MM.1S (cell line): ENCODE results near the gene SIRPA.

Source experiments
- DNase-seq: peaks from one replicate; pipeline ENCODE4 v3.0.0-alpha.2; 2015
- H2AFZ ChIP-seq: fragments of 300-600 bp; sonication (generic); 2 replicates; pipeline ENCODE4 v1.6.0; 2016; ENCODE audit warnings: antibody characterized with exemption, low read length
- H3F3A ChIP-seq: fragments of 300-600 bp; sonication (generic); 2 replicates; pipeline ENCODE4 v1.6.1; 2016; ENCODE audit warnings: mild to moderate bottlenecking, antibody characterized with exemption, low read length, moderate library complexity, mixed read lengths; ENCODE audit not compliant: insufficient read depth
- H3K27ac ChIP-seq: fragments of 300-600 bp; sonication (generic); 2 replicates; pipeline ENCODE4 v1.5.1; 2016; ENCODE audit warnings: mild to moderate bottlenecking, low read length
- H3K27me3 ChIP-seq: fragments of 300-600 bp; sonication (generic); replicated peaks from 2 replicates; pipeline ENCODE4 v1.6.0; 2016; ENCODE audit warnings: low read length; ENCODE audit not compliant: insufficient read depth
- H3K36me3 ChIP-seq: fragments of 300-600 bp; sonication (generic); replicated peaks from 2 replicates; pipeline ENCODE4 v1.6.1; 2016; ENCODE audit warnings: mild to moderate bottlenecking, low read length, mixed read lengths; ENCODE audit not compliant: insufficient read depth
- H3K4me1 ChIP-seq: fragments of 300-600 bp; sonication (generic); 2 replicates; pipeline ENCODE4 v1.6.1; 2016; ENCODE audit warnings: low read length, mixed read lengths
- H3K4me2 ChIP-seq: fragments of 300-600 bp; sonication (generic); 2 replicates; pipeline ENCODE4 v1.6.0; 2016; ENCODE audit warnings: low read depth, low read length
- H3K4me3 ChIP-seq: fragments of 300-600 bp; sonication (generic); 2 replicates; pipeline ENCODE4 v1.5.1; 2016; ENCODE audit warnings: low read length, mixed read lengths
- H3K79me2 ChIP-seq: fragments of 300-600 bp; sonication (generic); 2 replicates; pipeline ENCODE4 v1.6.1; 2016; ENCODE audit warnings: mixed run types, low read length, mixed read lengths
- H3K9ac ChIP-seq: fragments of 300-600 bp; sonication (generic); 2 replicates; pipeline ENCODE4 v1.6.1; 2016; ENCODE audit warnings: low read length, mixed read lengths
- H3K9me2 ChIP-seq: fragments of 300-600 bp; sonication (generic); replicated peaks from 2 replicates; pipeline ENCODE4 v1.6.1; 2016; ENCODE audit warnings: mild to moderate bottlenecking, low read length, mixed read lengths; ENCODE audit not compliant: insufficient read depth
- H3K9me3 ChIP-seq: fragments of 300-600 bp; sonication (generic); replicated peaks from 2 replicates; pipeline ENCODE4 v1.6.1; 2016; ENCODE audit warnings: mild to moderate bottlenecking, low read length, mixed read lengths; ENCODE audit not compliant: insufficient read depth
- H4K20me1 ChIP-seq: fragments of 300-600 bp; sonication (generic); 2 replicates; pipeline ENCODE4 v1.6.1; 2016; ENCODE audit warnings: mild to moderate bottlenecking, low read length, moderate library complexity, mixed read lengths; ENCODE audit not compliant: insufficient read depth
- EZH2 ChIP-seq: fragments of 300-600 bp; sonication (generic); optimal IDR thresholded peaks from 2 replicates; pipeline ENCODE3; 2017; ENCODE audit warnings: low read depth, mild to moderate bottlenecking, antibody characterized with exemption, low read length, mixed read lengths
- EZH2phosphoT487 ChIP-seq: fragments of 300-600 bp; sonication (generic); IDR thresholded peaks from 2 replicates; pipeline ENCODE4 v1.6.1; 2018; ENCODE audit warnings: antibody characterized with exemption, low read length
- TF ChIP-seq, protein P1 (sequence below): fragments of 300-600 bp; sonication (generic); IDR thresholded peaks from 2 replicates; pipeline ENCODE4 v1.5.1; 2016; ENCODE audit warnings: antibody characterized with exemption, low read length, mixed read lengths

The SIRPA gene

DNA sequence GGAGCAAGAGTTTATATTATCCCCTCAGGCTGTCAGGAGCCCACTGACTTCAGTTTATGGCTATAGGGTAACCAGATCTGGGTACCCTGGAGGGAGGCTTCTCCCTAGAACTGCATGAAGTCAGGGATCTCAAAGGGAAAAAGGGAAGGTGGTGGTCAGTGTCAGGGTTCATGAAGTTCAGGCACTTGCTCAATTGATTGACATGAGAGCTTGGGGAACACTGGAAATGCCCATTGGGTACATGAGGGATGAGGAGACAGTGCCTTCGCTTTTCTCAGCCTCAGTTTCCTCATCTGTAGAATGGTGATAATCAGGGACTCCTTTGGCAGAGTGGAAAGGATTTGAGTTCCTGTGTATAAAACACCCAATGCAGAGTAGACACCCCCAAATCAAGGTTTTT lies 22.6 kb downstream of the SIRPA start:
- H4K20me1 ChIP-seq = no peaks in the 10 kb centered on the region
- no peaks in the 10 kb centered on the region for H3F3A ChIP-seq
- no peak overlapping the region for H3K4me2 ChIP-seq
- TF ChIP-seq EZH2 (no peak), EZH2phosphoT487 (no peak)
- TF ChIP-seq, protein P1, sequence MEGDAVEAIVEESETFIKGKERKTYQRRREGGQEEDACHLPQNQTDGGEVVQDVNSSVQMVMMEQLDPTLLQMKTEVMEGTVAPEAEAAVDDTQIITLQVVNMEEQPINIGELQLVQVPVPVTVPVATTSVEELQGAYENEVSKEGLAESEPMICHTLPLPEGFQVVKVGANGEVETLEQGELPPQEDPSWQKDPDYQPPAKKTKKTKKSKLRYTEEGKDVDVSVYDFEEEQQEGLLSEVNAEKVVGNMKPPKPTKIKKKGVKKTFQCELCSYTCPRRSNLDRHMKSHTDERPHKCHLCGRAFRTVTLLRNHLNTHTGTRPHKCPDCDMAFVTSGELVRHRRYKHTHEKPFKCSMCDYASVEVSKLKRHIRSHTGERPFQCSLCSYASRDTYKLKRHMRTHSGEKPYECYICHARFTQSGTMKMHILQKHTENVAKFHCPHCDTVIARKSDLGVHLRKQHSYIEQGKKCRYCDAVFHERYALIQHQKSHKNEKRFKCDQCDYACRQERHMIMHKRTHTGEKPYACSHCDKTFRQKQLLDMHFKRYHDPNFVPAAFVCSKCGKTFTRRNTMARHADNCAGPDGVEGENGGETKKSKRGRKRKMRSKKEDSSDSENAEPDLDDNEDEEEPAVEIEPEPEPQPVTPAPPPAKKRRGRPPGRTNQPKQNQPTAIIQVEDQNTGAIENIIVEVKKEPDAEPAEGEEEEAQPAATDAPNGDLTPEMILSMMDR = no peak
- no peak overlapping the region for H2AFZ ChIP-seq
- no peak overlapping the region for H3K27ac ChIP-seq
- no peaks in the 10 kb centered on the region for H3K79me2 ChIP-seq
- no peaks in the 10 kb centered on the region for H3K27me3 ChIP-seq
- H3K4me1 ChIP-seq = no peaks in the 10 kb centered on the region
- no peak overlapping the region for H3K9ac ChIP-seq
- DNase-seq = no peak
- no peaks in the 10 kb centered on the region for H3K9me2 ChIP-seq
- H3K36me3 ChIP-seq = no peaks in the 10 kb centered on the region
- no peak overlapping the region for H3K4me3 ChIP-seq
- H3K9me3 ChIP-seq = no peaks in the 10 kb centered on the region

DNA sequence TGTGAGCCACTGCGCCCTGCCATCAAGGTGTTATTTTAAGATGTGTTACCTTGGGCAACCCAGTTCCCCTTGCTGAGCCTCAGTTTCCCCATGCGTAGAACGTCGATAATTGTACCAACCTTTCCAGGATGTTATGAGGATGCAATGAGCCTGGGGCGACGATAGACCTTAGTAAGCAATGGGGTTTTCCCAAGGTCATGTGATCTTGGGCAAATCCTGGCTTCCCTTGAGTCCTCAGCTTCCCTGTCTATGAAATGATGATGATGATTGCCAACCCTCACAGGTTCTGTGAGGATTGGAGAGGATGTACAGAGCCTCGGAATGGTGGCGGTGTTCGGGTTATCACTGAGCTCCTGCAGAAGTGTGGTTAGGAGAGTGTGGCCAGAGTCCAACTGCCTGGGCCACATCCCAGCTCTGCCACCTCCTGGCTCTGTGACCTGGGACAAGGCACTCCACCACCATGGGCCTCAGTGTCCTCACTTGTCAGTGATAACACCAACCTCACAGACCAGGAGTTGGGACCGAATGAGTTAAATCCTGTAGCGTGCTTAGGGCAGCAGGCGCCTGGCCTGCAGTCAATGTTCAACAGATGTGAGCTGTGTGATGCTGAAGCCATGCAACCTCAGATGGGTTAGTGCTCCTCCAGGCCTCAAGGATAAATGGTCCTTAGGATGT lies 23.4 kb downstream of the SIRPA start:
- TF ChIP-seq EZH2phosphoT487 (no peak), EZH2 (no peak)
- TF ChIP-seq, protein P1 = no peak
- H3K36me3 ChIP-seq = no peaks in the 10 kb centered on the region
- no peaks in the 10 kb centered on the region for H3K27me3 ChIP-seq
- H3K4me3 ChIP-seq = no peak overlapping the region
- no peaks in the 10 kb centered on the region for H3K9me3 ChIP-seq
- DNase-seq = no peak
- no peak overlapping the region for H3K27ac ChIP-seq
- H3K4me2 ChIP-seq = no peak overlapping the region
- H4K20me1 ChIP-seq = no peaks in the 10 kb centered on the region
- no peaks in the 10 kb centered on the region for H3K79me2 ChIP-seq
- no peak overlapping the region for H2AFZ ChIP-seq
- H3K9ac ChIP-seq = no peak overlapping the region
- no peaks in the 10 kb centered on the region for H3K4me1 ChIP-seq
- H3K9me2 ChIP-seq = no peaks in the 10 kb centered on the region
- no peaks in the 10 kb centered on the region for H3F3A ChIP-seq

DNA sequence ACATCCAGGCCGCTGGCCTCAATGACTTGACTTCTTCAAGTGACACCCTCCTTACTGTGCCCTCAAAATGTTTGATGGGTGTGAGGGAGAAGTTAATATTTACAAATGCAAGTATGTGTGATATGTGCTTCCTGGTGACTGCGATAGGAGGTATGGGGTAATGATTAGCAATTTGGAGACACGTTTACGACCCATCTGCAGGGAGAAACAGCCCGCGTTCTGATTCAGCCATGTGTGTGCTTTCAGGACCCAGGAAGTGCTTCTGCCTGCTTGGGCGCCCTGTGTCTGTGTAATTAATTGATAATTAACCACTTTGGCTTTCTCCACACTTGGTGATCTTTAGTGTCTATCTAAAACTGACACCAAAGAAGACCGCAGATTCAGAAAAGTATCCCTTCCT lies 25.0 kb downstream of the SIRPA start:
- H3K9ac ChIP-seq = no peak overlapping the region
- TF ChIP-seq EZH2 (no peak), EZH2phosphoT487 (no peak)
- TF ChIP-seq, protein P1 = no peak
- H3K9me2 ChIP-seq = no peaks in the 10 kb centered on the region
- no peaks in the 10 kb centered on the region for H3F3A ChIP-seq
- H3K79me2 ChIP-seq = no peaks in the 10 kb centered on the region
- H3K27ac ChIP-seq = no peak overlapping the region
- H3K4me2 ChIP-seq = no peak overlapping the region
- no peaks in the 10 kb centered on the region for H3K4me1 ChIP-seq
- H3K9me3 ChIP-seq = no peaks in the 10 kb centered on the region
- no peaks in the 10 kb centered on the region for H3K27me3 ChIP-seq
- H3K36me3 ChIP-seq = no peaks in the 10 kb centered on the region
- H3K4me3 ChIP-seq = no peak overlapping the region
- H2AFZ ChIP-seq = no peak overlapping the region
- H4K20me1 ChIP-seq = no peaks in the 10 kb centered on the region
- no peak for DNase-seq
